Activated T-cell treated with anti-CD3 and anti-CD28 coated beads, Interleukin-2, amount 50 U/mL, for 4 hours (primary cell): ENCODE data around the gene DLGAP4. TPM values are rescaled to one million over a fixed set of nuclear protein-coding genes. Genes with fewer than 3 reads are reported as not detected.
"Not testable (repeated sequence)": the region's sequence is repeated elsewhere in the genome, so short reads cannot be mapped to it uniquely, and the experiment has no call there.

ENCODE experiments used
- ATAC-seq, 2 donors: fragments of 200-7000 bp; cut with Tn5 transposase; one replicate each; pipeline ENCODE4 v1.10.0; 2021
- DNase-seq: peaks from one replicate; pipeline ENCODE4 v3.0.0-alpha.2; 2020
- H3K27me3 Mint-ChIP-seq: one replicate; pipeline ENCODE4 v1.8.0; 2021; ENCODE audit warnings: low read depth, mixed read lengths
- H3K36me3 Mint-ChIP-seq: one replicate; pipeline ENCODE4 v1.8.0; 2022; ENCODE audit warnings: mixed read lengths; ENCODE audit not compliant: insufficient read depth
- H3K4me1 Mint-ChIP-seq: one replicate; pipeline ENCODE4 v1.8.0; 2021; ENCODE audit warnings: low read depth, mixed read lengths
- H3K4me3 Mint-ChIP-seq: one replicate; pipeline ENCODE4 v1.8.0; 2021; ENCODE audit warnings: mild to moderate bottlenecking, moderate library complexity, mixed read lengths
- H3K9me3 Mint-ChIP-seq: one replicate; pipeline ENCODE4 v1.8.0; 2021; ENCODE audit warnings: mixed read lengths
- total RNA-seq, 3 donors: library from RNA; stranded (reverse); gene quantifications; one replicate each; pipeline ENCODE4 v1.2.1, GENCODE V29; 2021

Gene DLGAP4
- total RNA-seq, 3 donors from 2014 or later, result 11.6 to 18.4 (median 12.3) TPM

DNA sequence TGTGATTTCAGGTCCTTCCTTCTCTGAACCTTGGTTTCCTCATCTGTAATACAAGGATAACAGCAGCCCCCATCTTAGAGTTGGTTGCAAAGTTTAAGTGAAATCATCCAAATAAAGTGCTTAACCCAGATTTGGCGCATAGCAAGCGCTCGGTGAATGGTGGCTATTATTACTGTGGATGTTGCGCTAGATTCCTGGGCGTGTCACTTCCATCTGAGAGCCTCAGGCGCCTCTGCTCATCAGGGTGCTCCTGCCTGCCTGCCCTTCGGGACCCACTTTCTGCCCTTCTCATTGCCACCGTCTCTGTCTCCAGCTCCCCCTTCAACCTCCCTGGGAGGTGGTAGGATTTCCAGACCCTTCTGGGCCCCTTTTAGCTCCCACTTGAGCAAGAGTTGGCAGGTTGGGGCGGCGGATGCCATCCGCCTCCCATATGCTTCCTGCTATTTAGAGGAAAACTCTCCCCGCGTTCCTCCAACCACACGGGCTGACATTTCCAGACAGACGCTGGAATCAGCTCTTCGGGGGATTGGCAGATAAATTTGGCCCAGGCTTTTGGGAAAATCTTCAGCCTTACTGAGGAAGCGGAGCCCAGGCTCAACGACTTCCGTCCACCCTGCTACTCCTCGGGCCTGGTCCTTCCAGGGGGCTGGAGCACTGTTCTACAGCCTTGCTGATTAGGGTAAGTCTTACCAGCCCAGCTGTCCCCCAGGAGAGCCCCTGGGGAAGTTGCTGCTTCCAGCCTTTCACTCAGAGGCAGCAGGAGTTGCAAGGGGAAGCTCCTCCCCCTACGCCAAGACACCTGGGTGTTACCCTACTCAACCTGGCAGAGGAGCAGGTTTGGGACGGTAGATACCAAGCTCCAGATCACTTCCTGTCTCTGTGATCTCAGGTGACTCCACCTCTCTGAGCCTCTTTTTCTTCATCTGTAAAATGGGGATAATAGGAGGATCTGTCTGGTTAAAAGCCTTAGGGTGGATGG lies 71.5 kb downstream of the DLGAP4 start:
- no peak for DNase-seq
- H3K27me3 Mint-ChIP-seq, result peaks cover 24% of the 10 kb centered on the region
- no peak for ATAC-seq
- H3K36me3 Mint-ChIP-seq, result no peaks in the 10 kb centered on the region
- H3K9me3 Mint-ChIP-seq, result no peaks in the 10 kb centered on the region
- H3K4me3 Mint-ChIP-seq, result no peak overlapping the region
- H3K4me1 Mint-ChIP-seq, result no peaks in the 10 kb centered on the region

DNA sequence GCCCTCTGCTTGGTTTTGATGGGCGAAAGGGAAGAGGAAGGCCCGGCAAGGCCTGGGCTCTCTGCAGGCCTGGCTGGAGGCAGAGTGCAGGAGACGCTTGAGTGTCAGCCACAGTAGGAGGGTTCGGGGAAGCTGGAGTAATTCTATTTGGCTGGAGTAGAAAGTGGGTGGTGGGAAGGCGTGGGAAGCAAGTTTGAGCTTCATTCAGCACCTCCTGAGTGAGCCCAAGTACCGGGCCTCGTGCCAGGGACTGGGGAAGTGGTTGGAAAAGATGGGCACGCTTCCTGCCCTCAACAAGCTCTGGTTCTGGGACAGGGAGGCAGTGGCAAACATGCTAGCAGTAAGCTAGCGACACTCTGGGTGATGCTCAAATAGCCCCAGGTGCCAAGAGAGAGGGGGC lies 72.5 kb downstream of the DLGAP4 start:
- Mint-ChIP-seq H3K27me3 (peaks cover 25% of the 10 kb centered on the region), H3K4me1 (no peaks in the 10 kb centered on the region), H3K9me3 (no peaks in the 10 kb centered on the region), H3K36me3 (no peaks in the 10 kb centered on the region), H3K4me3 (no peak overlapping the region)
- no peak for ATAC-seq
- no peak for DNase-seq

DNA sequence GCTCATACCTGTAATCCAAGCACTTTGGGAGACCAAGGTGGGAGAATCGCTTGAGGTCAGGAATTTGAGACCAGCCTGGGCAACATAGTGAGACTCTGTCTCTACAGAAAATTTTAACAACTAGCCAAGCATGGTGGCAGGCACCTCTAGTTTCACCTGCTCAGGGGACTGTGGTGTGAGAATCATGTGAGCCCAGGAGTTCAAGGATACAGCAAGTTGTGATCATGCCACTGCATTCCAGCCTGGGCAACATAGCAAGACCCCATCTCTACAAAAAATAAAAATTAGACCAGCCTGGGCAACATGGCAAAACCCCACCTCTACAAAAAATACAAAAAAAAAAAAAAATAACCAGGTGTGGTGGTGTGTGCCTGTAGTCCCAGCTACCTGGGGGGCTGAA lies 73.8 kb downstream of the DLGAP4 start:
- peaks cover 25% of the 10 kb centered on the region for H3K27me3 Mint-ChIP-seq
- H3K4me1 Mint-ChIP-seq, H3K36me3 Mint-ChIP-seq, ATAC-seq, DNase-seq, H3K9me3 Mint-ChIP-seq, H3K4me3 Mint-ChIP-seq: not testable (repeated sequence)

DNA sequence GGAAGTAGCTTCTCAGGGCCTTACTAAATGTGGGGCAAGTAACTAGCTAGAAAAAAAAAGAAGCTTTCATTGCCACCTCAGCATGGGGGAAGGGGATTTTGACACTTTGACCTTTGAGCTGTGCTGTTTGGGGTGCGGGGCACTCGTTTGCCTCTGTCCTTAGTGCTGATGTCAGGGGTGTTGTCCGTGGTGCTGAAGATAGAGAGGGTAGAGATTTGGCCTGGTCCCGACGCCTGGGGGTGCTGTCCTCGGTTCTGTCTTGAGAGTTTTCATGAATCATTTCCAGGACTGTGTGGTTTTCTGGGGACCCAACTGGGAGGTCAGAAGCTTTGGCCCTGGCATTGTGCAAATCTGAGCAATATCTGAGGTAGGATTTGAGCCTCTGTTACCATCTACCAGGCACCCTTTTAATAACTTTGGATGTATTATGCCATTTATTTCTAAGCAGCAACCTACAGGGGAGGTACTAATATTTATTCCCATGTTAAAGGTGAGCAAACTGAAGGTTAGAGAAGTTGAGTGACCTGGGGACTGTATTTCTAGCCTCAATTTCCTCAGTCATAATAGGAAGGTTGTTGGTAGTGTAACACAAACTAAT lies 78.0 kb downstream of the DLGAP4 start:
- no peaks in the 10 kb centered on the region for H3K4me1 Mint-ChIP-seq
- DNase-seq (no peak), ATAC-seq (peak in 1 of 2 donors; percentile 38)
- no peak overlapping the region for H3K4me3 Mint-ChIP-seq
- H3K27me3 Mint-ChIP-seq, result peaks cover 11% of the 10 kb centered on the region
- H3K36me3 Mint-ChIP-seq, result no peaks in the 10 kb centered on the region
- H3K9me3 Mint-ChIP-seq, result no peaks in the 10 kb centered on the region

DNA sequence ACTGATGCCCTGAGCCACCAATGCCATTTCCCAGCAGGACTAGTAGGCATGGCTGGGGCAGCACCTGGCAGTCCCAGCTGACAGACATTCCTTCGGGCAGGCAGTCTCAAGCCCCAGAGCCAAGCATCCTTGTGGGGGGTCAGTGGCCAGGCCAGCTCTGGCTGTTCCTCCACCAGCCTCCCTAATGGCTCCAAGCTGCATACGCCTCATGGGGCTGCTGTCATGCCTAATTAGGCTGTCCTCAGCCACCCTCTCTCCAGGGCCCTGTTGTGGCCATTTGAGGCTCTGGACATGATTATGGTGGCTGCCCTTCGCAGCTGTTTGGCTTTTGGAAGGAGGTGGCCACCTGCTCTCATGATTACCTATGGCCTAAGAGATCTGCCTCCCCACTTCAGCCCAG lies 79.4 kb downstream of the DLGAP4 start:
- H3K27me3 Mint-ChIP-seq, result peaks cover 9% of the 10 kb centered on the region
- no peaks in the 10 kb centered on the region for H3K9me3 Mint-ChIP-seq
- no peak for DNase-seq
- no peaks in the 10 kb centered on the region for H3K4me1 Mint-ChIP-seq
- no peaks in the 10 kb centered on the region for H3K36me3 Mint-ChIP-seq
- ATAC-seq, result no peak
- H3K4me3 Mint-ChIP-seq, result no peak overlapping the region

DNA sequence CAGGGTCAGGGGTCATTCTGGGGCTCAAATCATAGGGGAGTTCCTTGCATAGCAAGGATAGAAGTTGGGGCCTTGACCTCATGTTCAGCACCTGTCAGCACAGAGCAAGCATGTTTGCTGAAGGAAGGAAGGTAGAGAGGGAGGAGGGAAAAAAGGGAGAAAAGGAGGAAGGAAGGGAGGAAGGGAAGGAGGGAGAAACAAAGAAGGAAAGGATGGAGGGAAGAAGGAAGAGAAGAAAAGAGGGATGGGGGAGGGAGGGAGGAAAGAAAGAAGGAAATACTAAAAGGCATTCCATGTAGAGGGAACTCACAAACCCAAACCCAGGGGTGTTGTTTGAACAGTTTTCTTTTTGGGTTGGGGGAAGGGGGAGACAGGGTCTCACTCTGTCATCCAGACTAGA lies 80.1 kb downstream of the DLGAP4 start:
- ATAC-seq (no peak), DNase-seq (no peak)
- Mint-ChIP-seq H3K9me3 (no peaks in the 10 kb centered on the region), H3K4me1 (no peaks in the 10 kb centered on the region), H3K27me3 (peaks cover 13% of the 10 kb centered on the region), H3K36me3 (no peaks in the 10 kb centered on the region), H3K4me3 (no peak overlapping the region)

DNA sequence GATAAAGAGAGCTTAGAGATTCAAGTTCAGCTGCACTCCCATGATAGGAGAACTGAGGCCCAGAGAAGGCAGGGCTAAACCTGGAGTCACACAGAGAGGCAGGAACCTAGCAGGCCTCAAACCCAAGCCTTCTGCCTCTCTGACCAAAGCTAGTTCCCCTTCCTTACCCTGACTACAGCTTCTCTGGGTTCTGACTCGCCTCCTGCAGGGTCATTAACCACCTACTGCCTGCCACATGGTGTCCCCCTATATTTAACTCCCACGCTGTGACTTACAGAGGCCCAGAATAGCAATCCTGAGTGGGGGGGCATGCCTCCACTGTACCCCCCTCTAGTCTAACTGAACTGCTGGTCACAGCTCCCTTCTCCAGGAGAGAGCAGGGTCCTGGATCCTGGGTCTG lies 84.1 kb downstream of the DLGAP4 start:
- H3K36me3 Mint-ChIP-seq, result no peaks in the 10 kb centered on the region
- peaks cover 11% of the 10 kb centered on the region for H3K27me3 Mint-ChIP-seq
- H3K4me1 Mint-ChIP-seq, result no peaks in the 10 kb centered on the region
- H3K9me3 Mint-ChIP-seq, result no peaks in the 10 kb centered on the region
- H3K4me3 Mint-ChIP-seq, result no peak overlapping the region
- DNase-seq (no peak), ATAC-seq (no peak)

DNA sequence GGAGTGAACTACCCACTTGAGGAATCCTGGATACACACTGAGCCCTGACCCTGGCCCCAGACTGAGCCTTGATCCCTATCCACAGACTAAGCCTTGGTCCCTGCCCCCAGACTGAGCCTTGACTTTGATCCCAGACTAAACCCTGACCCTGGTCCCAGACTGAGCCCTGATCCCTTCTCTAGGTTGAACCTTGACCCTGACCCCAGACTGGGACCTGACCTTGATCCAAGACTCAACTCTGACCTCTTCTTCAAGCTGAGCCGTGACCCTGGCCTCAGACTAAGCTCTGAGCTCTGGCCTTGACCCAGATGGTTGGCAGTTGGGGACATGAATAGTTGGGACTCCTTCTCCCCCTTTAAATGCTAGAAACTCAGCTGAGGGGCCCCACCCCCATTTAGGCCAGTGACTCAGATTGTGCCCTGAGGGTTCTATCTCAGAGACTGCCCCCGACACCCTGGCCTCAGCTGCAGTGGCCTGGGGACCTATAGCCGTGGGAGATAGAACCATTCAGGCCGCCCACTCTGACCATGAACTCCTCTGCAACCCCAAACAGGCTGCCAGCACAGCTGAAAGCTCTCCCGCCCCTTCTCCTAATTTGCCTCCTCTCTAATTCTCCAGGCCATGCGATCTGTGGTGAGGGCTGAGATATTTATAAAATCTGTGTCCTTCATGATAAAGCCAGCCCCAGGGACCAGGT lies 84.7 kb downstream of the DLGAP4 start:
- no peak overlapping the region for H3K4me3 Mint-ChIP-seq
- no peaks in the 10 kb centered on the region for H3K4me1 Mint-ChIP-seq
- H3K27me3 Mint-ChIP-seq, result peaks cover 11% of the 10 kb centered on the region
- ATAC-seq (no peak), DNase-seq (no peak)
- no peaks in the 10 kb centered on the region for H3K9me3 Mint-ChIP-seq
- H3K36me3 Mint-ChIP-seq, result no peaks in the 10 kb centered on the region

DNA sequence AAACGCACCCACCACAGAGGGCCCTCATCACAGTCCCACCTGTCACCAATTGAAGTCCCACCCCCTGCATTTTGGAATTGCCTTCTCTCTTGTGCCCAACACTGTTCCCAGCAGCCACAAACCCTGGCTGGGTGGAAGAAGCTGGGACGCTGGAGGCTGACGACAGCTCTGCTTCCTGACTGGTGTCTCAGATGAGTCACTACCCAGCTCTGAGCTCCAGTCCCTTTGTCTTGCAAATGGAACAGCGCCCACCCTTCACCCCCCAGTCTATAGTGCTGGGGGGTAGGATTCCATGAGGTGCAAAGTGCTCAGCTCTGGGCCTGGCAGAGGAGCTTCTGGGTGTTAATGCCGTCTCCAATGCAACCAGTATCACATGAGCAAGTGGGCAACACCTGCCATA lies 85.3 kb downstream of the DLGAP4 start:
- no peak for ATAC-seq
- DNase-seq, result no peak
- Mint-ChIP-seq H3K27me3 (peaks cover 11% of the 10 kb centered on the region), H3K4me1 (no peaks in the 10 kb centered on the region), H3K9me3 (no peaks in the 10 kb centered on the region), H3K36me3 (no peaks in the 10 kb centered on the region), H3K4me3 (no peak overlapping the region)

DNA sequence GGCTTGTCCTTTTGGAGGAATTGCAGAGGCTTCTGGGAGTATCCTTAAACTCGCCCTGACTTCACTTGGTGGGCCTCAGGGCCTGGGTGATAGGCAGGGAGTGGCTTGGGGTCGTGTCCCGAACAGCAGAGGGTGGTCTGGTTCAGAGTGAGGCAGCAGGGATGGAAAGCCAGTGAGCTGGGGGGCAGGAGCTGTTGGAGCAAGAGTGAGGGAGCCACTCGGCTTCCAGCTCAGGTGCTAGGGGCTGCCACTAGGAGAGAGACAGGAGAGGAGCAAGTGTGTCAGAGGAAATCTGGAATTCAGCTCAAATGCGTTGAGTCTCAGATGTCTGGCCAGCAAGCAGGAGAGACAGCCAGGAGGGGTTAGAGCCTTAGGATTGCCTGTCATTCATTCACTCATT lies 85.8 kb downstream of the DLGAP4 start:
- Mint-ChIP-seq H3K9me3 (no peaks in the 10 kb centered on the region), H3K4me3 (no peak overlapping the region), H3K27me3 (peaks cover 11% of the 10 kb centered on the region), H3K4me1 (no peaks in the 10 kb centered on the region), H3K36me3 (no peaks in the 10 kb centered on the region)
- ATAC-seq (no peak), DNase-seq (no peak)

DNA sequence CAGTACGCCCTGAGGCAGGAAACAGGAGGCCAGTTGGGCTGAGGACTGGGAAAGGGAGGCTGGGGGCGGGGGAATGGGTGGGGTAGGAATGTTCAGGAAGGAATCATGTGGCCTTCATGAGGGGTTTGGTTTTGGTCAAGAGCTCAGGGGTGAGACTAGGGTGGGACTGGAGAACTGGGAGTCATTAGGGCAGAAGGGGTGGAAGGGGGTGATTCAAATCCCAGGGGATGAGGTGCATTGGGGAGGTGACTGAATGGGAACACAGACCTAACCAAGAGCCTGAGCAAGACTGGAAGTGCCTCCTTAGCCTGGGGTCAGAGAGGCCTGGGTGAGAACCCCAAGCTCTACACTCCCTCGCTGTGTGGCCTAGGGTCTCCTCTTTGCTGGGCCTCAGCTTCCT lies 86.8 kb downstream of the DLGAP4 start:
- H3K36me3 Mint-ChIP-seq, result no peaks in the 10 kb centered on the region
- H3K4me3 Mint-ChIP-seq, result no peak overlapping the region
- ATAC-seq (no peak), DNase-seq (no peak)
- no peaks in the 10 kb centered on the region for H3K9me3 Mint-ChIP-seq
- H3K27me3 Mint-ChIP-seq, result peaks cover 11% of the 10 kb centered on the region
- H3K4me1 Mint-ChIP-seq, result no peaks in the 10 kb centered on the region

DNA sequence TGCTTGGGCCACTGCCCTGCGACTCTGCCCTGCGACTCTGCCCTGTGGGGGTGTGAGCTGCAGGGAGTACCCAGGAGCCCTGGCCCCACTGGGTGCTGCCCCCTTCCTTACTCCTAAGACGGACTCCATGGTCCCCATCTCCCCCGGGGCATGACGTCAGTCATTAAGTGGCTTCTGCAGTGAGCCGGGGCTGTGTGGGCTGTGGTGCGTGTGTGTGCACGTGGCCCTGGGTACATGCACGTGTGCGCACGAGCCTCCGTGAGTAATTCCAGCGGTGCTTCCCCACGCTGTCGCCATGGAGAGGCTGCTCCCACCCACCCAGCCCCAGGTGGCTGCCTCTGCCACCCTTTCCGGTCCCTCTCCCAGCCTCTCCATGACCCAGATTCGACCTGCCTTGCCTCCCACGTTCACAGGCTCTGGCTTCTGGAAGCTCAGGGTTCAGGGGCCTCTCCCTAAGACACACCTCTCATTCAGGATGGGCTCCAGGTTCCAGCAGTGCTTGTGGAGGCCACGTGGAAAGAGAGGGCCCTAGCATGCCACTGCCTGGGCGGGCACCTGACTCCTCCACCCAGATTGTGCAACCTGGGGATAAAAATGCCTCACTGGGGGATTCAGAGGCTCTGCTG lies 88.3 kb downstream of the DLGAP4 start:
- no peaks in the 10 kb centered on the region for H3K36me3 Mint-ChIP-seq
- H3K9me3 Mint-ChIP-seq, result no peaks in the 10 kb centered on the region
- H3K4me1 Mint-ChIP-seq, result no peaks in the 10 kb centered on the region
- DNase-seq (no peak), ATAC-seq (no peak)
- H3K4me3 Mint-ChIP-seq, result no peak overlapping the region
- peaks cover 12% of the 10 kb centered on the region for H3K27me3 Mint-ChIP-seq

DNA sequence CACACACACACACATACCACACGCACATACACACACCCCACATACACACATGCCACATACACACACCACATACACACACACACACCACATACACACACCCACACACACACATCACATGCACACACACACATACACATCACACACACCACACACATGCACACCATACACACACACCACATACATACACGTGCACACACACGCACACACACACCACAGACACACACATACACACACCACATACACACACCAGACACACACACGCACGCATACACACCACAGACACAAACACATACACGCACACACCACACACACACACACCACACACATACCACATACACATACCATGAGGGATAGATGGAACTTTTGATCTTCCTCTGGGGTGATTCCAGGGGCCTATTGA lies 90.2 kb downstream of the DLGAP4 start:
- Mint-ChIP-seq H3K4me1 (peaks cover 2% of the 10 kb centered on the region), H3K4me3 (no peak overlapping the region), H3K27me3 (peaks cover 17% of the 10 kb centered on the region), H3K9me3 (no peaks in the 10 kb centered on the region), H3K36me3 (no peaks in the 10 kb centered on the region)
- ATAC-seq (no peak), DNase-seq (no peak)

DNA sequence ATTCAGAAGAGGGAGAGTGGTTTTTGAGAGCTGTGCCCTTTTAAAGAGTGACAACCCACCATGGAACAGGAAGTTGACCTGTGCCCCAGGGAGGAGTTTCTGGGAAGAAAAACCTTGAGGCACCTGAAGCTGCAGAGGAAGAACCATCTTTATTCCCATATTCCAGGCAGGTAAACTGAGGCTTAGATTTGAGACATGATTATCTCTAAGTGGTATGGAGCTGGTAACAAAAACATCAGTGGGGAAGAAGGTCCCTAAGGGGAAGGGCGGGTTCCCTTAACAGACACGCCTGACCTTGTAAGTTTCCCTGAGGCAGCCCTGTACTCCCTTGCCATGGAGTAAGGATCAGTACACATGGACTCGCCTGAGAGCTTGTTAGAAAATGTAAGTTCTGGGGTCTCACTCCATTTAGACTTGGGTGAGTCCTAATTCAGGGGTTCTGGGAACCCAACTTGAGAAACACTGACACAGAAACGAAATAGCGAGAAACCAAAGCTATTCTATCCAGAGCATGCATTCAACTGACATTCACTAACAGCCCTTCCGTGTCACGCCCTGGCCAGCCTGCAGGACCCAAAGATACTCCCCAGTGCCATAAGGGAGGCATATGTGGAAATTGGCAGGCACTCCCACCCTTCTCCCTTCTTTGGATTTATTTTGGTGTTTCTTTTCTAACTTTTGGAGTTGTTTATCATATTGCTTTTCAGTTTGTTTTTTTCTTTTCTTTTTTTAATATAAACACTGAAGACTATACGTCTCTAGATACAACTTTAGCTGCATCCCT lies 90.9 kb downstream of the DLGAP4 start:
- no peak for DNase-seq
- ATAC-seq, result no peak
- Mint-ChIP-seq H3K4me3 (no peak overlapping the region), H3K4me1 (peaks cover 2% of the 10 kb centered on the region), H3K9me3 (no peaks in the 10 kb centered on the region), H3K36me3 (no peaks in the 10 kb centered on the region), H3K27me3 (peaks cover 24% of the 10 kb centered on the region)
